GM21825 (cell line): ENCODE data around the gene OSBPL5.

Source experiments
- ATAC-seq: cut with Tn5 transposase; IDR thresholded peaks from one replicate; pipeline ENCODE4 v1.9.1; 2021; ENCODE audit warnings: mild to moderate bottlenecking, moderate library complexity; ENCODE audit not compliant: unreplicated experiment

OSBPL5 gene

DNA sequence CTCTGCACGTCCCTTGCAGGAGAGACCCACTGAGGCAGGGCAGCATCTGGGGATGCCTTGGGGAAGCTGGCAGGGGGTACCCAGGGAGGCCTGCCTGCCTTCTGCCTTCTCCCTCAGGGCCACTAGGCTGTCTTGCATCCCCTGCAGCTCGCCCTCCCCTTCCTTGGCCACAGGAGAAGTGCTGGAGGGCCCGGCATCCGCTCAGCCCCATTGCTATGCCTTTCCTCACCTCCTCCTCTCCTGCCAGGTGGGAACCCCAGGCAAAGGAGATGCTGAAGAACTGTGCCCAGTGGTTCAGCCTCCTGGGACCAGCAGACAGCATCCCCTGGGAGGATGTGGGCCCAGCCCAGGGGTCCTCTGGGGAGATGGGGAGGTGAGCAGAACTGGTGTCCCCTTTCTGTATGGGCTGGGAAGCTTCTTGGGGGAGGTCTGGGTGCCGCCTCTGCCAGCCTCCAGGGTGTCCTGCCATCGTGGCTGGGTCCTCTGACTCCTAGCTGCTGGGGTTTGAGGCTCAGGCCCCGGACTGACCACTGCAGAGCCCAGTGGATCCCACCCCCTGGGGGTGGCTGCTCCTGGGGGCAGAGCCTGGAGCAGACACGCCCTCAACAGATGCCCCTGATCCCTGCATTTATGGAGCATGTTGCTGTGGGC is 32.9 kb upstream of the OSBPL5 start:
- no peak for ATAC-seq

DNA sequence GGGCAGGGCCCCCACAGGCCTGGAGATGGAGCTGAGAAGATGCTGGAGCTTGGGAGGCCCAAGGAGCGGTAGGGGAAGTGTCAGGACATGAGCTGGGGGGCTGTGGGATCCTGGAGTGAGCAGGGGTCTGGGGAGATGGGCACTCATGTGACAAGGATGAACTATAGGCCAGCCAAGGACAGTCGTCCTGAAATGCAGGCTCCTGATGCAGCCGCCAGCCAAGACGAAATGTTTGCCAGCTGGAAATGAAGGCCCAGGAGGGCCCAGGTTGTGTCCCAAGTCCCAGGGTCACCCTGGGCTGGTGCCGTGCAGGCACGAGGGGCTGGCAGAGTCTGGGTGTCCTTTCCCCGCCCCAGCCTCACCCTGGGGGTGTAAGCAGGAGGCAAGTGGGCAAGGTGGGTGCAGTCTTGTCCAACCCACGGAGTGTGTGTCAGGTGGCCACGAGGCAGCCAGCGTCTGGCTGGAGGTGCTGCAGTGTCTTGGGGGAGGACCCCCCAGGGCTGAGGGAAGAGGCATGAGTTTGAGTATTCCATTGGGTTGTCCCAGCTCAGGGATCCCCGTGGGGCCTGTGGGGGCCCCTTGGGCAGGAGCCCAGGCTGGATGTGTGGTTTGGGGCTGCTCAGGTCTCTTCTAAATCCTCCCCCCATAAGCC is 32.1 kb upstream of the OSBPL5 start:
- no peak for ATAC-seq

DNA sequence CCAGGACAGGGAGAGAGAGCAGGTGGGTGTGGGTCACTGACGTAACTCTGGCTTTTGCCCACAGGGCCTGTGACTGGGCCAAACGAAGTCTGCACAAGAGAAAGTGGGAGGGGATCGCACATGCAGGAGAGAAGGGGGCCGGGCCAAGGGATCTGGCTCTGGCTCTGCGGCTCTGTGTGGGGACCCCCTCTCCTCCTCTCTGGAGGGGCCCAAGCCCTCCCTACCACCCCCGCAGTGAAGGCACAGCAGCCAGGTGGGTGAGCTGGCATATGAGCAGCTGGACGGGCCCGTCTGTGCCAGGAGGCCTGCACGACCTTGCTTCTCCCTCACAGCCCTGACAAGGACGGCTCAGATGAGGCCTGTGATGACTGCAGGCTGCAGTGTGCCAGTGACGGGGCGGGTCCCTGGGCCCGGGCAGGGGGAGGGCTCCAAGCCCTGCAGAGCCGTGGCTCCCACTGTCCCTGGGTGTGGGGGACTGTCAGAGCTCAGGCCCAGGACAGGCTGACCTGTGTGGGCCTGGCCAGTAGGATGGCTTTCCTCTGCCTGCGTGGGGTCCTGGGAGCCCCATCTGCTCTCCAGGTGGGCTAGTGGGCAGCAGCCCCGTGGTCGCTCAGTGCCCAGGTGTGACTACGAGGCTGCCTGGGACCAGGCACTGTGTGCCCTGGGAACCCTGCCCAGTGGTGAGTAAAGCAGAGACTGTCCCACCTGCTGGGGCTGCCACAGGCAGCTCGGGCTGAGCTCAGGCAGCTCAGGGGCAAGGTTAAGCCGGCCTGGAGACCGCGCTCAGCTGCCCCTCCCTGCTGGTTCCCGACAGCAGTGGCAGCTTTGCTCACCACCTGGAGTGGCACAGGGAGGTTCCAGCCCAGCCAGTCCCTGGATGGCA is 31.3 kb upstream of the OSBPL5 start:
- ATAC-seq, result no peak

DNA sequence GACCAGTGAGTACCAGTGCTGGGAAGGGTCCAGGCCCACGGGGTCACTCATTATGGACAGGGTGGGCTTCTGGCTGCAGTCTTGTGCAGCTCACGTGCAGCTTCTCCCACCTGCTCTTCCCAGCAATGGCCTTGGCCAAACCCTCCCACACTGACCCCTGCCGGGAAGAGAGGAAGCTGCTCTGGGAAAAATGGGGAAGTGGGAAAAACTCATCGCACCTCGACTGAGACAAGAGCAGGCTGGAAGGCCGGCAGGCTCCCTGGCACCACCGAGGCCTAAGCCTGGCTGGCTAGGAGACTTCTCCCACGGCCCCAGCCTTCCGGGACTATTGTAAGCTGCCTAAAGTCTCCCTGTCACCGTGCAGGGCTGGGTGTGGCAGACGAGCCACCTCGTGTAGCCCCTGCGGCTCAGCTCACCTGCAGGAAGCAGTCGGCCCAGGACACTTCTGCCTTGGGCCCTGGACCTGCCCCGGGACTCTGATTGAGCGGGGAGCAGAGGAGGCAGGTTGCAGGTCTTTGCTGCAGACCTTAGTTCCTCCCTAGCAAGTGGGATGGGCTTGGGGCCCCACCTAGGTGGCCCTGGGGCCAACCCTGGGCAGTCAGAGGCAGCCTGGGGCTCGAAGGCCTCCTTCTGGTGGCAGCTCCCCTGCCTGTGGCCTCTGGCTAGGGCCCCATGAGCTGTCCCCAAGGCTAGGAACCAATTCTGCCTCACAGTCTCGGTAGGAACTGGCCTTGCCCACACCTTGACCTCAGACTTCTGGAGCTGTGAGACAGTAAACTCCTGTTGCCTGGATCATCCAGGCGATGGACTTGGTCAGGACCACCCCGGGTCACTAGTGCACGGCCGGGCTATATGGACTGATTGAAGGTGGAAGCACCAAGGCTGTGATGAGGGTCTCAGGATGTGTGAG is 30.4 kb upstream of the OSBPL5 start:
- no peak for ATAC-seq

DNA sequence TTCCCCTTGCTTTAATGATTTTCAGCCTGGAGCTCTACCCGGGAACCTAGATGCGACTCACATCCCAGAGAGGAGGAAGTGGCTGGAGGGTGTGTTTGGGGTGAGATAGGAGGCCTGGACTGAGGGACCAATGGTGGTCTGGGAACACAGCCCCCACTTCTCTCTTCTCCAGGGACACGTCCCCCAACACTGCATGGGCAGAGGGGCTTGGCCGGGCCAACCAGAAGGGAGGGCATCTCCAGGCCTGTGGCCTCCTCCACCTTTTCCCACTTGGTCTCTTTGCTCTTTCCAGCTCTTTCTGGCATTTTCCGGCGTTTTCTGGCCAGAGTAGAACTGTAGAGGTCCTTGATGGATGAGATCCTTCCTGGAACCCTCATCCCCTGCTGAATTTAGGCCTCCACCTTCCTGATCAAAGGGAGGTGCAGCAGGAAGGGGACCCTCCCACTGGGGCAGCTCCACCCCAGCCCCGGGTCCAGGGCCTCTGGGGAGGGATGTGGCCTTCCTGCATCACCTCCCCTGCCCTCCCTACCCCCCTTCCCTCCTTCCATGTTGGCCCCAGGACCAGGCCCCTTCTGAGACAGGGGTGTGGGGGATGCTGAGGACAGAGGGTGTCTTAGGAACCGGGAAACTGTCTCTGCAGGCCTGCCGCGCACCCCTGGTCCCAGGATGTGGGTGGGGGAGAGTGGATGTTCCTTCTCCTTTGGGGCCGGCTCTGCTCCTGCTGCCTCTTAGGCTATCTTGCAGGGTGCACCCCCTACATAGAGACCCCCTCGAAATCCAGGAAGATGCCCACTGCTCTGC is 29.1 kb upstream of the OSBPL5 start:
- ATAC-seq, result no peak

DNA sequence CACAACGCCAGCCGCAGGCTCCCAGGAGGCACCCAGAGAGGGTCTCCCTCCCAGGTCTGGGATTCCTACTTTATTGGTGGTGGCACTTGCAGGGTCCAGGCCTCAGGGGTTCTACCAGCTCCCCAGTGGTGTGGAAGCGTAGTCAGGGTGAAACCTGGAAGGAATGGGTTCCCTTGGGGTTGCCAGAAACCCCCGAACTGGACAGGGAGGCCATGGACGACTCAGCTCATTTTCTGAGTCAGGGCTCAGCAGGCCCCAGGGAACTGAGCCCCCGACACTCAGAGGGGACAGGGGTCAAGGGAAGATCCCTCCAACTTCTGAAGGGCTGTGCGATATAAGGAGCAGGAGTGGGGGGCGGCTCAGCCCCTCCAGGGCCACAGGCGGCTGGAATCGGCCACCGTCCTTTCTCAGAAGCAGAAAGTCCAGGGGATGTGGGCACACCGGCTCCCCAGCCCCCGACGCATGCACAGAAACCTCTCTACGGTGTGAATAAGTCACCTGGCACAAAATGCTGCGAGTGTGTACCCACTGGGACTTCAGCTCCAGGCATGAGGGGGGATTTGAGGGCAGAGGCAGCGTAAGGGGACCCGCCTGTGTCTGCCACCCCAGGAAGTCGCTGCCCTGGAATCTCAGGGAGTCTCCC is 28.4 kb upstream of the OSBPL5 start:
- ATAC-seq, result no peak

DNA sequence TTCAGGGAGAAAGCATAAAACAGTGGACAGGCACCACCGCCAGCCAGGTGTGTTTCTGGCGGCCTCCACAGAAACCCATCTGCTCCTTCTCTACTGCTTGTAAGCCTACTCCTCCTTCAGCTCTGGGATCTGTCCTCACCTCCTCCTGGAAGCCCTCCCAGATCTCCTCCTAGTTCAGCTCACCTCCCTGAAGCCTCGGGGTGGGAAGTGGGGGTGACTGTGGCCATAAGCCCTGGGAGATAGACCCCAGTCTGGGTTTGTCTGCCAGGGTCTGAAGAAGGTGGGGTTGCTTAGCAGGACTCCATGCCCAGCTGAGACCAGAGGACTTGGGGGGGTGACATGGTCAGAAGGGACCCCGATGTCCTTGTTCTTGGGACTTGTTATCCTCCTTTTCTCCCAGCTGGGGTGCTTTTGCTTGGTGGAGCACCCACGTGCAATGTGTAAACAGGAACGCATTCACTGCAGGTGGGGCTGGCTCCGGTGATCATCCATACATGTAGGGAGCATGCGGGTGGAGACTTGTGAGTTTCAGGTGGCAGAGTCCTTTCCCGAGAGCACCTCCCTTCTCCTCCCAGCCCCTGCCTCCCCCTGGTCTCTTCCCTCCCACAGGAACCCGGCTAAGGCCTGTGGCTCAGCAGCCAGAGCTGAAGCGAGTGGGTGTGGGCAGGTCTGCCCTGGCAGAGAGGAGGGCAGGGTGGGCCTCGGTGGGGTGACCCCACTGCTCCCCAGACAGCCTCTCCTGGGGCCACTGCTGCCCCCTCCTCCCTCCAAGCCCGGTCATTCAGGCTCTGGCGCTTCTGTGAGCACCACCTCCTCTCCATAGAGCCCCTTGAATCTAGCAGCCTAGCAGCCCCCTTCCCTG is 27.6 kb upstream of the OSBPL5 start:
- ATAC-seq, result no peak

DNA sequence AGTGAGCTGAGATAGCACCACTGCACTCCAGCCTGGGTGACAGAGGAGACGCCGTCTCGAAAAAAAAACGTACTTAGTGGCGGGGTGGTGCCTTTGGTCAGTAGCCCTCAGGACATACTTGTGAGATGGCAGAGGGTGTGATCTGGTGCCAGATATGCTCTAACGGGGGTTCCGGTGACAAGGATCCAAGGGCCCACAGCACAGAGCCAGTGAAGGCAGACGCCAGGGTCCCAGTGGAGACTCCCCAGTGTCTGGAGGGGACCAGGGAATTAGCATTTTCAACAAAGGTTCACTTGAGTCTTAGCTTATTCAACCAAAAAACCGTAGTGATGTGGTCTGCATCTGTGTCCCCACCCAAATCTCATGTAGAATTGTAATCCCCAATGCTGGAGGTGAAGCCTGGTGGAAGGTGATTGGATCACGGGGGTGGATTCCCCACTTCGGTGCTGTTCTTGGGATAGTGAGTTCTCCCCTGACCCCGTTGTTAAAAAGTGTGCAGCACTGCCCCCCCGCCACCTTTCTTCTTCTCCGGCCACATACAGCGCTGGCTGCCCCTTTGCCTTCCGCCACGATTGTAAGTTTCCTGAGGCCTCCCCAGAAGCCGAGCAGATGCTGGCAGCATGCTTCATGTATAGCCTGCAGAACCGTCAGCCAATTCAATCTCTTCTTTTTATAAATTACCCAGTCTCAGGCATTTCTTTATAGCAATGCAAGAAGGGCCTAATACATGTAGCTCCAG is 26.6 kb upstream of the OSBPL5 start:
- ATAC-seq, result no peak

DNA sequence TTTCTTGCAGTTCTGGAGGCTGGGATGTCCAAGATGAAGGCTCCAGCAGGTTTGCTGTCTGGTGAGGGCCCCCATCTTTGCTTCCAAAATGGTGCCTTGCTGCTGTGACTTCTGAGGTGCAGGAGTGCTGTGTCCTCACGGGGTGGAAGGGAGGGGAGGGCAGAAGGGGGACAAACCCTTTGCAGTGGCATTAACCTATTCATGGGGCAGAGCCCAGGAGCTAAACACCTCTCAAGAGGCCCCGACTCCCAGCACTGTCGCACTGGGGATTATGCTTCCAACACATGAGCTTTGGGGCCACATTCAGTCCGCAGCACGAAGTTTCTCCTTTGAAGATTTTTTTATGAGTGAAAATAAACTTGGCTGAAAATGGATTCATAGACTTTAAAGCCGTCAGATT is 25.5 kb upstream of the OSBPL5 start:
- no peak for ATAC-seq

DNA sequence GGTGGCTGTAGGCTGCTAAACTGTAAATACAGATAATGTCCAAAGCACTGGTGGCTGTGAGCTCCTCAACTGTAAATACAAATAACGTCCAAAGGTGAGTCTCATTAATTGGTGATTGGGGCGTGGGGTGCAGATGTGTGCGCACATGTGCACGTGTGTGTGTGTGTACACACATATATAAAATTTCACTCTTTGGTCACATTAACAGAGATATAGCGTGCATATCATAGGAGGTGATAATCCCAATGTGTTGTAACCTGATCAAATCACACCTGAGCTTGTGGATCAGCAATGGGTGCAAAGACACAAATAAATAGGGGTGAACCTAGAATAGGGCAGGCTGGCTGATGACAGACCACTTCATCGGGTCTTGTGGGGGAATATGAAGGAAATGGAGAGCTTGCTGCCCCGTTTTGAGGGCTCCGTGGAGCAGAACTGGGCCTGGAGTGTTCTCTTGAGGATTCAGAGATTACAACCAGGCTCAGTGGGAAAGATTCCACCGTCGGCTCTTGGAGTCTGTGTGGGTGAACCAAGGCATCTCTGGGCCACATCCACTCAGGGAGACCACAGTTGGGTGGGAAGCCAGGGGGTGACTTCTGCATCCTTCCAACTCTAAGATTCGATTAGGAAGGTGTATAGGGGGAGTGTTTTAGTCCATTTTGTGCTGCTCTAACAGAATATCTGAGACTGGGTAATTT is 24.9 kb upstream of the OSBPL5 start:
- ATAC-seq, result no peak

DNA sequence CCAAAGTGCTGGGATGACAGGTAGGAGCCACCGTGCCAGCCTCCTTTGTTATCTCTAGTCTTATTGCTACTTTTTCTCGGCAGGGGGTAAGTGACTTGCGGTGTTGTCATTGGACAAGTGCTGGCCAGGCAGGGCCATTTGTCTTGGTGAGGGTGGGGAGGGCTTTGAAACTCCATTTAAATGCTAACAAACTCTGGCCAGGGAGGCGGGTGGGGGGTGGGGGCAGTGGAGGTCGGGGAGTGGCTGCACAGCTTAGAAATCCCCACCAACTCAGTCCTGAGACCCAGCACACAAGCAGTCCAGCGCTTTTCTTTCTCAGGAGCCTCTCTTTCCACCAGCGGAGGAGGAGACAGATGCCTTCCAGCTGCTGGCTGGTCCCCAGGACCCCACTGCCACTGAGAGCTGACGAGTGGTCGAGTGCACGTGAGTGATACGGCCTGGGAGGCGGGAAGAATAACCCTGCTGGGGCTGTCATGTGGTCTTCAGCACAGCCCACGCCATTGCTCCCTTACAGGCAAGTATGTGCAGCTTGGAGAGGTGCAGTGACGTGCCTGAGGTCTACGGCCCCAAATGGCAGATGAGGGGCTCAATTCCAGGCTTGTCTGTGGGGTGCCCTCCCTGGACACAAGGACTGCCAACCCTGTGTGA is 24.2 kb upstream of the OSBPL5 start:
- no peak for ATAC-seq

DNA sequence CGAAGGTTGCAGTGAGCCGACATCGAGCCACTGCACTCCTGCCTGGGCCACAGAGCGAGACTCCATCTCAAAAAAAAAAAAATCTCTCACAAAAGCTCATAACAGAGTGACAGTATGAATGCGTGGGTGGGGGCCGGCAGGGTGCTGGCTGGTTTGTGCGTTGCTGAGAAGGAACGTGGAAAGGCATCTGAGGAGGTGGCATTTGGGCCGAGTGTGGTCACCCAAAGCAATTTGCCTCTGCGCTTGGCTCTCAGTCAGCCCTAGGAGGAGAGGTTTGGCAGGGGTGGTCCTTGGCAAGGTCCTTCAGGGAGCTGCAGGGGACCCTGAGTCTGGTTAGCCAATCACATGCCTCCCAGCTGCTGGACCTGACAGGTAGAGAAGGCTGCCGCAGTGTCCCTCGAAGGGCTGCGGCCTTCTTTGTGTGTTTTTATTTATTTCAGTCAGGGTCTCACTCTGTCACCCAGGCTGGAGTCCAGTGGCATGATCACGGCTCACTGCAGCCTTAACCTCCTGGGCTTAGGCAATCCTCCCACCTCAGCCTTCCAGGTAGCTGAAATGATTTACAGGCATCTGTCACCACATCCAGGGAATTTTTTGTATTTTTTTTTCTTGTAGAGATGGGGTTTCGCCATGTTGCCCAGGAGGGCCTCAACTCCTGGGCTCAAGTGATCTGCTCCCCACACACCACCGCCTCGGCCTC is 23.5 kb upstream of the OSBPL5 start:
- no peak for ATAC-seq

DNA sequence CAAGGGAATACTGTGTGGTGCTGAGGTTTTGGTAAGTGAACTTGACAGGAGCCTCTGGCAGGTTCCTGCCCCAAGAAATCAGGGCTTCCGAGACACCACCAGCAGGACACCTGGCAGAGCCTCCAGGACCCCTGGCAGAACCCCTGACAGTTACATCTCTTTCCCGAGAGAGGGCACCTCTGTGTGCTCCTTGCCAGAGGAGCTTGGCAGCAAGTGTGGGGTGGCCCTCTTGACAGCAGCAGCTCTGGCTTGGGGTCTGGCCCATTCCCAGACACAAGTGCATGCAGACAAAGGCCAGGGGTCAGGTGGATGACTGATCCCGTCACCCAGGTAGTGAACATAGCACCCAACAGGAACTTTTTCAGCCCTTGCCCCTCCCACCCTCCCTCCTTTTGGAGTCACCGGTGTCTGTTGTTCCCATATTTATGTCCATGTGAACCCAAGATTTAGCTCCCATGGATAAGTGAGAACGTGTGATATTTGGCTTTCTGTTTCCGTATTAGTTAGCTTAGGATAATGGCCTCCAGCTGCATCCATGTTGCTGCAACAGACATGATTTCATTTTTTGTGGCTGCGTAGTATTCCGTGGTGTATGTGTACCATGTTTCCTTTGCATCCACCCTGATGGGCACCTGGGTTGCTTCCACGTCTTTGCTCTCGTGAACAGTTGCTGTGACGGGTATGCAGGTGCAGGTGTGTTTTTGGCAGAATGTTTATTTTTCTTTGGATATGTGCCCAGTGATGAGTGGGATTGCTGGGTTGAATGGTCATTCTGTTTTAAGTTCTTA is 21.2 kb upstream of the OSBPL5 start:
- ATAC-seq, result no peak

DNA sequence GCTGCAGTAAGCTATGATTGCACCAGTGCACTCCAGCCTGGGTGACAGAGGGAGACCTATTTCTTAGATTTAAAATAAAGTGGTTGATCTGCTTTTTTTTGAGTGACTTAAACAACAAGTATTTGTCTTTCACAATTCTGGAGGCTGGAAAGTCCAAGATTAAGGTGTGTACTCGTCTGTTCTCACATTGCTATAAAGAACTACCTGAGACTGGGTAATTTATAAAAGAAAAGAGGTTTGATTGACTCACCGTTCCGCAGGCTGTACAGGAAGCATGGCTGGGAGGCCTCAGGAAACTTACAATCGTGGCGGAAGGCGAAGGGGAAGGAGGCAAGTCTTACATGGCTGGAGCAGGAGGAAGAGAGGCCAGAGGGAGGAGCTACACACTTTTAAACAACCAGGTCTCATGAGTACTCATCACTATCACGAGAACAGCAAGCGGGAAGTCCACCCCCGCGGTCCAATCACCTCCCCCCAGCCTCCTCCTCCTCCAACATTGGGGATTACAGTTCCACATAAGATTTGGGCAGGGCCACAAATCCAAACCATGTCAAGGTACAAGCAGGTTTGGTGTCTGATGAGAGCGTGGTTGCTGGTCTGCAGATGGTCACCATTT is 19.7 kb upstream of the OSBPL5 start:
- no peak for ATAC-seq

DNA sequence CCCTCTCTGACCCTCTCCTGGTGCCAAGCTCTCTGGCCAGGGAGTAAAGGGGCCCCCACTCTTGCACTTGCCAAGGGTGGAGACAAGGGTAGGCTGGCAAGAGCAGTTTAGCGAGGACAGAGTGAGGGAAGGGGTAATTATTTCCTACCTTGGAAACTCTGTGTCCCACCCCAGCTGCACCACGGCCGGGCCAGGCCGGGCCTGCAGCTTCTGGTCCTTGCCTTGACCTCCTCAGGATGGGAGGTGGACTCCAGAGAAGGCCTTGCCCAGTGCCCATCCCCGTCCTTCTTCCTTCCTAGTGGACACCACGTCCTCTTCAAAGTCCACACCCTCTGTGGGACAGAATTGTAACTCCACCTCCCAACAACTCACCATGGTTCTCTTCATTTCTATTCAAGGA is 18.4 kb upstream of the OSBPL5 start:
- no peak for ATAC-seq
